ENCODE measurements around the gene ADGRG6.

DNA sequence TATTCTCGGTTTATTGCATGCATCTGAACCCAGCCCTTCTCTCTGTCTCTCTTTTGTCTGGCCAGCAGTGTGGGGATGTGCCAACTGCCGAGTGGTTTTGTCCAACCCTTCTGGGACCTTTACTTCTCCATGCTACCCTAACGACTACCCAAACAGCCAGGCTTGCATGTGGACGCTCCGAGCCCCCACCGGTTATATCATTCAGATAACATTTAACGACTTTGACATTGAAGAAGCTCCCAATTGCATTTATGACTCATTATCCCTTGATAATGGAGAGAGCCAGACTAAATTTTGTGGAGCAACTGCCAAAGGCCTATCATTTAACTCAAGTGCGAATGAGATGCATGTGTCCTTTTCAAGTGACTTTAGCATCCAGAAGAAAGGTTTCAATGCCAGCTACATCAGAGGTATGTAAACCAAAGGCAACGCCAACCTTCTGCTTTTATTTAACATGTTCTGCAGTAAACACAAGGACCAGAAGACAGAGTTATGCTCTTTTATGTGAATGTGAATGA, 65.8 kb downstream of the ADGRG6 start:
- TF ChIP-seq EZH2 (IDR thresholded peaks at IDR 0.05): no peak
- TF ChIP-seq POLR2AphosphoS5 (IDR thresholded peaks at IDR 0.05; ENCODE audit: borderline replicate concordance, low read depth, low read length): no peak

All from SK-N-MC (cell line).